ENCODE results near the gene CCM2. TPM values are rescaled to one million over a fixed set of nuclear protein-coding genes. Genes with fewer than 3 reads are reported as not detected.

The CCM2 gene
- total RNA-seq, 1 experiment from 2014 or later: 42.5 TPM

- Histone ChIP-seq H3K27ac (ENCODE audit: low read length) (no peak overlapping the region), H3K4me2 (ENCODE audit: low read depth, low read length, poor library complexity, severe bottlenecking) (no peak overlapping the region), H3K4me1 (ENCODE audit: low read length) (peaks cover 17% of the 10 kb centered on the region), H2AFZ (ENCODE audit: low read length) (no peak overlapping the region), H3K79me2 (ENCODE audit: low read length) (peaks cover 24% of the 10 kb centered on the region), H3K27me3 (ENCODE audit: low read length) (no peaks in the 10 kb centered on the region), H3K9ac (ENCODE audit: low read length) (no peak overlapping the region), H3K4me3 (ENCODE audit: low read length) (no peak overlapping the region), H3K9me3 (ENCODE audit: low read length) (no peaks in the 10 kb centered on the region), H3K9me2 (replicated peaks; ENCODE audit: insufficient read depth, low read length) (no peaks in the 10 kb centered on the region), H3K36me3 (ENCODE audit: insufficient read depth, low read length) (peaks cover 42% of the 10 kb centered on the region), H4K20me1 (ENCODE audit: insufficient read depth, low read depth, low read length) (no peaks in the 10 kb centered on the region; the same call in 1 of the 2 replicates)
- no peak for DNase-seq
Measured at GRCh38 chr7:44972562-44972961, 27.4 kb upstream of the CCM2 start.

- no peaks in the 10 kb centered on the region for H3K9me2 ChIP-seq (replicated peaks; ENCODE audit: insufficient read depth, low read length)
- H3K36me3 ChIP-seq (ENCODE audit: insufficient read depth, low read length): peaks cover 42% of the 10 kb centered on the region
- no peaks in the 10 kb centered on the region for H3K27me3 ChIP-seq (ENCODE audit: low read length)
- peaks cover 37% of the 10 kb centered on the region for H3K79me2 ChIP-seq (ENCODE audit: low read length)
- no peaks in the 10 kb centered on the region for H4K20me1 ChIP-seq (ENCODE audit: insufficient read depth, low read depth, low read length)
- no peak overlapping the region for H2AFZ ChIP-seq (ENCODE audit: low read length)
- H3K27ac ChIP-seq (ENCODE audit: low read length): no peak overlapping the region; the same call in 1 of the 2 replicates
- DNase-seq: peak; percentile 75
- H3K9me3 ChIP-seq (ENCODE audit: low read length): no peaks in the 10 kb centered on the region
- no peak overlapping the region for H3K4me2 ChIP-seq (ENCODE audit: low read depth, low read length, poor library complexity, severe bottlenecking)
- peaks cover 29% of the 10 kb centered on the region for H3K4me1 ChIP-seq (ENCODE audit: low read length)
- no peak overlapping the region for H3K9ac ChIP-seq (ENCODE audit: low read length)
- H3K4me3 ChIP-seq (ENCODE audit: low read length): no peak overlapping the region
Measured at GRCh38 chr7:44973610-44974401, 26.2 kb upstream of the CCM2 start.

DNA sequence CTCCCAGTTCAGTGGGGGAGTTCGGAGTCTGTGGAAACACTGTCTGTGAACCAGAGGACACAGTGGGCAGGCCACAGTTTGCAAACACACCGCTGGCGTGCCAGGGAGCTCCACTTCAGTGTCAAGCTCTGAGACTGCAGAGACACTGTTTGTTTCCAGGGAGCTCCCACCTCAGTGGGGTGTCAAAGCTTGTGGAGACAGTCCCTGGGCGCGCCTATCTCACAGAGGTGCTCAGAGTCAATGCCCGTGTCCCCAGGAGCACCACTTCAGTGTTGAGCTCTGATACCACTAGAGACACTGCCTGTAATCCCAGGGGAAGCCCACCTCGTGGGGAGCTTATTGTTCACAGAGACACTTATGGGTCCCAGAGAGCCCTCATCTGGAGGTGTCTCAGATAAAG is 25.5 kb upstream of the CCM2 start:
- no peaks in the 10 kb centered on the region for H4K20me1 ChIP-seq (ENCODE audit: insufficient read depth, low read depth, low read length)
- no peak overlapping the region for H3K9ac ChIP-seq (ENCODE audit: low read length)
- no peaks in the 10 kb centered on the region for H3K27me3 ChIP-seq (ENCODE audit: low read length)
- H3K9me3 ChIP-seq (ENCODE audit: low read length): no peaks in the 10 kb centered on the region
- no peak overlapping the region; the same call in 1 of the 2 replicates for H3K27ac ChIP-seq (ENCODE audit: low read length)
- H3K36me3 ChIP-seq (ENCODE audit: insufficient read depth, low read length): peaks cover 39% of the 10 kb centered on the region
- DNase-seq: no peak
- peaks cover 37% of the 10 kb centered on the region for H3K4me1 ChIP-seq (ENCODE audit: low read length)
- H3K4me2 ChIP-seq (ENCODE audit: low read depth, low read length, poor library complexity, severe bottlenecking): no peak overlapping the region
- no peak overlapping the region for H3K4me3 ChIP-seq (ENCODE audit: low read length)
- peaks cover 38% of the 10 kb centered on the region for H3K79me2 ChIP-seq (ENCODE audit: low read length)
- H3K9me2 ChIP-seq (replicated peaks; ENCODE audit: insufficient read depth, low read length): no peaks in the 10 kb centered on the region
- no peak overlapping the region for H2AFZ ChIP-seq (ENCODE audit: low read length)

- DNase-seq: no peak
- H3K9me2 ChIP-seq (replicated peaks; ENCODE audit: insufficient read depth, low read length): no peaks in the 10 kb centered on the region
- peaks cover 38% of the 10 kb centered on the region for H3K36me3 ChIP-seq (ENCODE audit: insufficient read depth, low read length)
- H4K20me1 ChIP-seq (ENCODE audit: insufficient read depth, low read depth, low read length): no peaks in the 10 kb centered on the region
- no peaks in the 10 kb centered on the region for H3K27me3 ChIP-seq (ENCODE audit: low read length)
- no peak overlapping the region for H2AFZ ChIP-seq (ENCODE audit: low read length)
- no peak overlapping the region for H3K4me3 ChIP-seq (ENCODE audit: low read length)
- H3K4me1 ChIP-seq (ENCODE audit: low read length): peaks cover 46% of the 10 kb centered on the region
- H3K79me2 ChIP-seq (ENCODE audit: low read length): peaks cover 38% of the 10 kb centered on the region
- no peak overlapping the region for H3K4me2 ChIP-seq (ENCODE audit: low read depth, low read length, poor library complexity, severe bottlenecking)
- H3K9me3 ChIP-seq (ENCODE audit: low read length): no peaks in the 10 kb centered on the region
- H3K9ac ChIP-seq (ENCODE audit: low read length): no peak overlapping the region
- no peak overlapping the region for H3K27ac ChIP-seq (ENCODE audit: low read length)
Measured at GRCh38 chr7:44975331-44976039, 24.5 kb upstream of the CCM2 start.

DNA sequence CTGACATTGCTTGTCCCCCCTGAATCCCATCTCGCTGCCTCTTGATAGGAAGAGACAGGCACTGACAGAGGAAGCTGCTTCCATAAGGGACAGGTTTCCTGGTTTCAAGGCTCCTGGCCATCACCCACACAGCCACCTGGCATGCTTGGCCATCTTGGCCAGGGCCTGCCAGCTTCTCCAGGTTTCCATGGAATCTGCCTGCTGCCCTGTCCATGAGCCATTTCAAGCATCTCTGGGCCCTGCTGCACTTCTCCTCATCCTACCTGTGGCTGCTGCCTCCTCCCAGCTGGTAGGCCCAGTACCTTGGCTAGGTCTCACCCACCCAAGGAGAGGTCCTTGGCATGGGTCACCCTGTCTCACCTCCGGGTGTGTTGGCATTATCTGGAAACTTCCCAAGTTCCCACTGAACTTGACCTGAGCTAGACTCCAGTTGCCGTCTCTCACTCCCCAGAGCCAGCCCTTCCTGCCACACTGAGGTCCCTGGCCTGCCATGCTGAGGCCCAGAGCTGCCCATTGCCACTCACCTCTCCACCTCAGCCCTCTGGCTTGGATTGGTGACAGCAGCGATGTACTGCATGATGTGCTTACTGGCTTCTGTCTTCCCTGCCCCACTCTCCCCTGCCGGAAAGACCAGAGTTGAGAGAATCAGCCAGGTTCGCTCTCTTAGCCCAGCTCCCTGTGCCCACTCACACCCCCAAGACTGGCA is 23.8 kb upstream of the CCM2 start:
- Histone ChIP-seq H3K4me3 (ENCODE audit: low read length) (no peak overlapping the region; the same call in 1 of the 2 replicates), H3K9me3 (ENCODE audit: low read length) (no peaks in the 10 kb centered on the region), H3K9me2 (replicated peaks; ENCODE audit: insufficient read depth, low read length) (no peaks in the 10 kb centered on the region), H4K20me1 (ENCODE audit: insufficient read depth, low read depth, low read length) (no peaks in the 10 kb centered on the region), H3K4me1 (ENCODE audit: low read length) (peaks cover 53% of the 10 kb centered on the region), H3K27me3 (ENCODE audit: low read length) (no peaks in the 10 kb centered on the region), H3K27ac (ENCODE audit: low read length) (0 out of 2 replicates have a peak overlapping the region, but pooled peaks have one; percentile 95), H3K4me2 (ENCODE audit: low read depth, low read length, poor library complexity, severe bottlenecking) (peak overlapping the region; percentile 98), H2AFZ (ENCODE audit: low read length) (no peak overlapping the region), H3K36me3 (ENCODE audit: insufficient read depth, low read length) (peaks cover 38% of the 10 kb centered on the region), H3K79me2 (ENCODE audit: low read length) (peaks cover 38% of the 10 kb centered on the region), H3K9ac (ENCODE audit: low read length) (peak overlapping the region; percentile 97)
- no peak for DNase-seq

GRCh38 chr7:44976746-44977196 is 23.2 kb upstream of the CCM2 start:
- Histone ChIP-seq H4K20me1 (ENCODE audit: insufficient read depth, low read depth, low read length) (no peaks in the 10 kb centered on the region), H2AFZ (ENCODE audit: low read length) (no peak overlapping the region)

GRCh38 chr7:44977304-44977958 is 22.6 kb upstream of the CCM2 start:
- Histone ChIP-seq H4K20me1 (ENCODE audit: insufficient read depth, low read depth, low read length) (no peaks in the 10 kb centered on the region; the same call in 1 of the 2 replicates), H3K9ac (ENCODE audit: low read length) (peak overlapping the region; percentile 97), H3K27me3 (ENCODE audit: low read length) (no peaks in the 10 kb centered on the region), H2AFZ (ENCODE audit: low read length) (no peak overlapping the region), H3K36me3 (ENCODE audit: insufficient read depth, low read length) (peaks cover 30% of the 10 kb centered on the region), H3K4me3 (ENCODE audit: low read length) (peak overlapping the region; percentile 87), H3K9me2 (replicated peaks; ENCODE audit: insufficient read depth, low read length) (no peaks in the 10 kb centered on the region), H3K9me3 (ENCODE audit: low read length) (no peaks in the 10 kb centered on the region), H3K4me1 (ENCODE audit: low read length) (peaks cover 65% of the 10 kb centered on the region), H3K4me2 (ENCODE audit: low read depth, low read length, poor library complexity, severe bottlenecking) (peak overlapping the region; percentile 98), H3K27ac (ENCODE audit: low read length) (peak overlapping the region; percentile 95), H3K79me2 (ENCODE audit: low read length) (peaks cover 38% of the 10 kb centered on the region)
- DNase-seq: peak; percentile 65

More at GRCh38 chr7:44976746-44977196, 23.2 kb upstream of the CCM2 start:
- Histone ChIP-seq H3K79me2 (ENCODE audit: low read length) (peaks cover 38% of the 10 kb centered on the region), H3K4me1 (ENCODE audit: low read length) (peaks cover 59% of the 10 kb centered on the region), H3K9me3 (ENCODE audit: low read length) (no peaks in the 10 kb centered on the region), H3K9me2 (replicated peaks; ENCODE audit: insufficient read depth, low read length) (no peaks in the 10 kb centered on the region), H3K27ac (ENCODE audit: low read length) (peak overlapping the region; percentile 95), H3K27me3 (ENCODE audit: low read length) (no peaks in the 10 kb centered on the region), H3K4me2 (ENCODE audit: low read depth, low read length, poor library complexity, severe bottlenecking) (peak overlapping the region; percentile 98), H3K9ac (ENCODE audit: low read length) (peak overlapping the region; percentile 97), H3K4me3 (ENCODE audit: low read length) (peak overlapping the region; percentile 87; the same call in 1 of the 2 replicates), H3K36me3 (ENCODE audit: insufficient read depth, low read length) (peaks cover 36% of the 10 kb centered on the region)
- no peak for DNase-seq

Data from Karpas-422 (cell line).